Activated CD8-positive, alpha-beta memory T cell treated with anti-CD3 and anti-CD28 coated beads for 48 hours (primary cell): Measurements from ENCODE around the gene PAX5.

Experiments
- DNase-seq, 3 experiments: peaks; one replicate each; pipeline ENCODE4 v3.0.0-alpha.2; 2020; ENCODE audit warnings: low read depth in 2 of 3, low spot score in 2 of 3

The PAX5 gene

GRCh38 chr9:36987891-36988290 is 46.2 kb downstream of the PAX5 start:
- DNase-seq, result no peak

- DNase-seq, result no peak
Measured at GRCh38 chr9:36987409-36987808, 46.7 kb downstream of the PAX5 start.

- no peak for DNase-seq
Measured at GRCh38 chr9:36986468-36987408, 47.3 kb downstream of the PAX5 start.

GRCh38 chr9:36985769-36986467 is 48.1 kb downstream of the PAX5 start:
- DNase-seq, result no peak

GRCh38 chr9:36985061-36985768 is 48.9 kb downstream of the PAX5 start:
- DNase-seq, result no peak

GRCh38 chr9:36980148-36980974 is 53.7 kb downstream of the PAX5 start:
- no peak for DNase-seq

- no peak for DNase-seq
Measured at GRCh38 chr9:36976371-36977030, 57.6 kb downstream of the PAX5 start.

GRCh38 chr9:36974731-36975130 is 59.3 kb downstream of the PAX5 start:
- no peak for DNase-seq

- DNase-seq, result no peak
Measured at GRCh38 chr9:36971935-36972488, 62.1 kb downstream of the PAX5 start.

- DNase-seq, result no peak
Measured at GRCh38 chr9:36970007-36970888, 63.8 kb downstream of the PAX5 start.

- no peak for DNase-seq
Measured at GRCh38 chr9:36969216-36969771, 64.8 kb downstream of the PAX5 start.

- no peak for DNase-seq
Measured at GRCh38 chr9:36968574-36969215, 65.4 kb downstream of the PAX5 start.

GRCh38 chr9:36967997-36968396 is 66.1 kb downstream of the PAX5 start:
- DNase-seq, result no peak

- no peak for DNase-seq
Measured at GRCh38 chr9:36966371-36967097, 67.5 kb downstream of the PAX5 start.

GRCh38 chr9:36964791-36965190 is 69.3 kb downstream of the PAX5 start:
- no peak for DNase-seq

GRCh38 chr9:36963346-36963745 is 70.7 kb downstream of the PAX5 start:
- DNase-seq, result no peak

GRCh38 chr9:36962691-36963090 is 71.4 kb downstream of the PAX5 start:
- DNase-seq, result no peak
